ENCODE data around the gene KIRREL3. TPM values are rescaled to one million over a fixed set of nuclear protein-coding genes. Genes with fewer than 3 reads are reported as not detected.

The KIRREL3 gene
- total and polyA plus RNA-seq, 7 experiments from 2014 or later = not detected

DNA sequence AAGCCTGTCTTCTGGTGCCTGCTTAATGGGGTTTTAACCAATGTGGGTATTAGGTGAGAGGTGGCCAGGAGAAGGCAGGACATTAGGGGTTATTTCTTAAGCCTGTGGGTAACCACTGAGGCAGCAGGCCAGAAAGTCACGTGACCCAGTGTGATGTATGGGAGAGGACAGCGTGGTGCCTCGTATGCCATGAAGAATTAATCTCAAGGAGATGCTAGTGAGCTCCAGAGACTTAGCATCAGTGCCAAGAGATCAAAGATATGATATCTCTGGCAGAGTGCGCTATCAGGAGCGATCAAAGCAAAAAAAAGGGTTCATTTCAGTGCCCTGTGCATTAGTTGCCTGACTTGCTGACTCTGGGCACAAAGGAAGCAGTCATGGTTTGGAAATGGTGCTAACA, 275.5 kb downstream of the KIRREL3 start:
- DNase-seq (no peak), ATAC-seq (no peak)
- ChIA-PET CTCF (no interaction called here), POLR2A (no interaction called here)
- Histone ChIP-seq H3K4me1 (ENCODE audit: control insufficient read depth in 2 of 2, insufficient read depth in 2 of 2, low read length in 2 of 2) (no peaks in the 10 kb centered on the region), H3K27ac (ENCODE audit: low read depth, low read length) (no peak overlapping the region), H3K36me3 (ENCODE audit: control insufficient read depth in 2 of 3, insufficient read depth in 3 of 3, low read length in 3 of 3) (no peaks in the 10 kb centered on the region), H3K4me3 (ENCODE audit: low read length) (no peak overlapping the region), H3K9me3 (ENCODE audit: control insufficient read depth in 2 of 3, low read length in 3 of 3) (no peaks in the 10 kb centered on the region), H3K27me3 (ENCODE audit: control insufficient read depth in 2 of 2, insufficient read depth in 2 of 2, low read length in 2 of 2) (no peaks in the 10 kb centered on the region)
- no peak overlapping the region for H3K4me3 Mint-ChIP-seq
- H3K4me1 Mint-ChIP-seq = no peaks in the 10 kb centered on the region
- H3K27ac Mint-ChIP-seq = no peak overlapping the region
- peaks cover 0 to 26% (median 11%) of the 10 kb centered on the region in 5 donors for H3K27me3 Mint-ChIP-seq
- intact Hi-C loops (cut with micrococcal nuclease) = no loop called here
- no peaks in the 10 kb centered on the region for H3K36me3 Mint-ChIP-seq
- peaks cover 0 to 5% (median 0%) of the 10 kb centered on the region in 11 donors for H3K9me3 Mint-ChIP-seq

DNA sequence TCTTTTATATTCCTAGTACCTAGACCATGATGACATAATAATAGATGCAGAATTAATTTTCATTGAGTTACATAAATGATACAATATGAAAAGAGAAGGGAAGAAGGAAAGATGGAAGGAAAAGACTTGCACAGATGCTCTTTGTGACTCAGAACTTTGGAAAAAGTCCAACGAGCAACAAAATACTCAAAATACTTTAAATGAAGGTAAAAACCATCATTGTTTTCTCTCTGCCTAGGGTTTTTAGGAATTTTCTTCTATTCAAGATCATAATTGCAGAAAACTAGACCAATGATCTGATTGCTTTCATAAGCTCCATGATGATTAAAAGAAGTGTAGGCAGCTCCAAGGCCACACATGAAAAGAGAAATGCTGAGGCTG, 276.9 kb downstream of the KIRREL3 start:
- H3K4me1 ChIP-seq (ENCODE audit: control insufficient read depth in 2 of 2, insufficient read depth in 2 of 2, low read length in 2 of 2) = no peaks in the 10 kb centered on the region
- H3K27ac ChIP-seq (ENCODE audit: low read depth, low read length) = no peak overlapping the region
- Mint-ChIP-seq H3K9me3 (peaks cover 0 to 5% (median 0%) of the 10 kb centered on the region in 11 donors), H3K27ac (no peak overlapping the region), H3K27me3 (peaks cover 0 to 33% (median 19%) of the 10 kb centered on the region in 5 donors), H3K4me1 (no peaks in the 10 kb centered on the region), H3K4me3 (no peak overlapping the region), H3K36me3 (no peaks in the 10 kb centered on the region)
- no peak for DNase-seq
- no peak for ATAC-seq
- no peaks in the 10 kb centered on the region for H3K27me3 ChIP-seq (ENCODE audit: control insufficient read depth in 2 of 2, insufficient read depth in 2 of 2, low read length in 2 of 2)
- H3K36me3 ChIP-seq (ENCODE audit: control insufficient read depth in 2 of 3, insufficient read depth in 3 of 3, low read length in 3 of 3) = no peaks in the 10 kb centered on the region
- H3K9me3 ChIP-seq (ENCODE audit: control insufficient read depth in 2 of 3, low read length in 3 of 3) = no peaks in the 10 kb centered on the region
- intact Hi-C loops (cut with micrococcal nuclease) = no loop called here
- CTCF ChIA-PET = no interaction called here
- POLR2A ChIA-PET = no interaction called here
- H3K4me3 ChIP-seq (ENCODE audit: low read length) = no peak overlapping the region

DNA sequence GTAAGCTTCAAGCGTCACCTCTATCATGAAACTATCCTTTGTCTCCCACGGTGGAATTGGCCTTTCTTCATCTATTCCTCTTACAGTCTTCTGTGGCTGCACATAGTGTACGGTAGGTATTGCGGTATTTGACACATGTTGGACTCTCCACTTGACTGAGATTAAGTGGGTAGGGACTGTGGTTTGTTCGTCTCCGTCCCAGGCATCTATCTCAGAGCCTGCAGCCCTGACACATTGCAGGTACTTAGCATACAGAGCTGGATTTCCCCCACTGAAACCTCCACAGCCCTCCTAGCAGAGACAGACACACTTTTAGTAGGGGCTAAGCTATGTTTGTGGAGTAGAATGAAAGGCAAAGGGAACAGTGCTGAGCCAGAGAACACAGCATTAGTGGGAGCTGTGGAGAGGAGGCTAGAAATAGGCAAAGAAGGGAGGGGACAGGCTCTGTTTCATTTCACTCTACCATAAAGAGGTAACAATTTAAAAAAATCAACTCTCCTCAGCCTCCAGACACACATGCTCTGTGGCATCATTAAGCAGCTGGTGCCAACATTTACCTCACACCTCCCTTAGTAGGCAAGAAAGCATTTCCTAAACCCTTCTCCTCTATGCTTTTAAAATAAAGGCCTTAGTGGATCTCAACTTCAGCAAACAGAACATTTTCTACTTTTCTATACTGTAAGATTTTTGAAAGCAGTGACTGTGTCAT, 277.5 kb downstream of the KIRREL3 start:
- H3K4me3 ChIP-seq (ENCODE audit: low read length) = no peak overlapping the region
- intact Hi-C loops (cut with micrococcal nuclease) = no loop called here
- H3K9me3 ChIP-seq (ENCODE audit: control insufficient read depth in 2 of 3, low read length in 3 of 3) = no peaks in the 10 kb centered on the region
- Mint-ChIP-seq H3K4me3 (no peak overlapping the region), H3K36me3 (no peaks in the 10 kb centered on the region), H3K4me1 (no peaks in the 10 kb centered on the region), H3K27ac (no peak overlapping the region), H3K27me3 (peaks cover 0 to 29% (median 19%) of the 10 kb centered on the region in 5 donors), H3K9me3 (peaks cover 0 to 5% (median 0%) of the 10 kb centered on the region in 11 donors)
- no peaks in the 10 kb centered on the region for H3K36me3 ChIP-seq (ENCODE audit: control insufficient read depth in 2 of 3, insufficient read depth in 3 of 3, low read length in 3 of 3)
- no peak overlapping the region for H3K27ac ChIP-seq (ENCODE audit: low read depth, low read length)
- no peak for DNase-seq
- ChIA-PET CTCF (no interaction called here), POLR2A (no interaction called here)
- no peaks in the 10 kb centered on the region for H3K4me1 ChIP-seq (ENCODE audit: control insufficient read depth in 2 of 2, insufficient read depth in 2 of 2, low read length in 2 of 2)
- no peak for ATAC-seq
- H3K27me3 ChIP-seq (ENCODE audit: control insufficient read depth in 2 of 2, insufficient read depth in 2 of 2, low read length in 2 of 2) = no peaks in the 10 kb centered on the region

DNA sequence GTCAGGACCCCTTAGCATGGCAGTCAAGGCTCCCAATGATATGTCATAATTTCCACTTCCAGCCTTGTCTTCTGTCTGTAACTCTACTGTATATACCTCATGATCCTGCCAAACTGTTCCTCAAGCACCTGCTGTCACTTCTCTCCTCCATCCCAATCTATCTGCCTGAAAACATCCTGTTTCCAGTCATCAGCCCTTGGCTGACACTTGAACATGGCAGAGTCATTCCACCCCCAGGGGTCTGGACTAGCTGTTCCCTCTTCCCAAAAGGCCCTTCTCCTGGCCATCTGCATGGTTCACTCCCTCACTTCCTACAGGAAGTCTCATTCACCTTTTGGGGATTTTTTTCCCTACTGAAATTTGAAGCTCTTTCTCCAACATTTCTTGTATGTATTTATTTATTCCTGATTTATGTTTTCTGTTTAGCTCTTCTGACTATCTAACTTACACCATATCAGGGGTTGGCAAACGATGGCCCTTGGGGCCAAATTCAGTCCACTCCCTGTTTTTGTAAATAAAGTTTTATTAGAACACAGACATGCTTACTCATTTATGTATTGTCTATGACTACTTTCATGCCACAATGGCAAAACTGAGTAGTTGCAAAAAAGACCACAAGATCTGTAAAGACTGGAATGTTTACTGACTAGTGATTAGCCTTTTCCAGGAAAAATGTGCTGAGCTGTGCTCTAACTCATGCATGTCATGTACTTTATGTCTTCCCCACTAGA, 278.4 kb downstream of the KIRREL3 start:
- no peaks in the 10 kb centered on the region for H3K4me1 Mint-ChIP-seq
- no peak overlapping the region for H3K27ac Mint-ChIP-seq
- H3K36me3 Mint-ChIP-seq = no peaks in the 10 kb centered on the region
- no peaks in the 10 kb centered on the region for H3K9me3 ChIP-seq (ENCODE audit: control insufficient read depth in 2 of 3, low read length in 3 of 3)
- ChIA-PET CTCF (no interaction called here), POLR2A (no interaction called here)
- no peak overlapping the region for H3K4me3 Mint-ChIP-seq
- no peak overlapping the region for H3K4me3 ChIP-seq (ENCODE audit: low read length)
- no peaks in the 10 kb centered on the region for H3K4me1 ChIP-seq (ENCODE audit: control insufficient read depth in 2 of 2, insufficient read depth in 2 of 2, low read length in 2 of 2)
- DNase-seq = no peak
- peaks cover 0 to 5% (median 0%) of the 10 kb centered on the region in 11 donors for H3K9me3 Mint-ChIP-seq
- no peaks in the 10 kb centered on the region for H3K36me3 ChIP-seq (ENCODE audit: control insufficient read depth in 2 of 3, insufficient read depth in 3 of 3, low read length in 3 of 3)
- no peaks in the 10 kb centered on the region for H3K27me3 ChIP-seq (ENCODE audit: control insufficient read depth in 2 of 2, insufficient read depth in 2 of 2, low read length in 2 of 2)
- intact Hi-C loops (cut with micrococcal nuclease) = no loop called here
- no peak for ATAC-seq
- H3K27me3 Mint-ChIP-seq = peaks cover 0 to 33% (median 19%) of the 10 kb centered on the region in 5 donors
- H3K27ac ChIP-seq (ENCODE audit: low read depth, low read length) = no peak overlapping the region

DNA sequence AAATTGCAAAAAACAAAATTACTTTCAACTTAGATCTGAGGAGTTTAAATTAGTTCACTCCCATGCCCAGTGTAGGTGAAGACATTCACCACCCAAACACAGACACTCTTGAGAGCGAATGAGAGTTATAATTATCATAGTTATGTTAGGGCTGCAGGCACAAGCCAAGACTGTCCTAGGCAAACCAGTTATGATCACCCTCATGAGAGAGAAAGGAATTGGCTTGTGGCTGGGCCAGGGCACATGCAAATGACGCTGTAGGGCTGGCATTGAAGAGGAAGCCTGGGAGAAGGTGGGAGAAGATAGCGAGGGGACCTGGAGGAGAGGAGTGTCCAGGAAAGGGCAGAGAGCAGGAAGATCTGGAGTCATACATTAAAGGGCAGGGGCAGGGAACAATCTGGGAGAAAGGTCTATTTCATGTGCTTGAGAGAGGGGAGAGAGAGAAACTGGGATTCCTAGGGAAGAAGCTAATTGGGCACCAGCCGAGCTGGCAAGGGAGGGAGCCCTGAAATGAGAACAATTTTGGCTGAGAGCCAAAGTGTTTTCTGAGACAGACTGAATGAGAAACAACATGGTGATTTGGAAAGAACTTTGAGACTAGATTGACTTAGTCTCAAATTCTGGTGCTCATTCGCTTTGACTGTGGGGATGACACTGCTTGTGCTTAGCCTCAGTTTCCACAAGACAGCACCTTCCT, 279.9 kb downstream of the KIRREL3 start:
- ATAC-seq (no peak), DNase-seq (no peak)
- ChIA-PET CTCF (no interaction called here), POLR2A (no interaction called here)
- Histone ChIP-seq H3K27ac (ENCODE audit: low read depth, low read length) (no peak overlapping the region), H3K27me3 (ENCODE audit: control insufficient read depth in 2 of 2, insufficient read depth in 2 of 2, low read length in 2 of 2) (no peaks in the 10 kb centered on the region), H3K36me3 (ENCODE audit: control insufficient read depth in 2 of 3, insufficient read depth in 3 of 3, low read length in 3 of 3) (no peaks in the 10 kb centered on the region), H3K4me1 (ENCODE audit: control insufficient read depth in 2 of 2, insufficient read depth in 2 of 2, low read length in 2 of 2) (no peaks in the 10 kb centered on the region), H3K9me3 (ENCODE audit: control insufficient read depth in 2 of 3, low read length in 3 of 3) (no peaks in the 10 kb centered on the region), H3K4me3 (ENCODE audit: low read length) (no peak overlapping the region)
- no peak overlapping the region for H3K4me3 Mint-ChIP-seq
- peaks cover 0 to 27% (median 20%) of the 10 kb centered on the region in 5 donors for H3K27me3 Mint-ChIP-seq
- H3K9me3 Mint-ChIP-seq = peaks cover 0 to 5% (median 0%) of the 10 kb centered on the region in 11 donors
- H3K36me3 Mint-ChIP-seq = no peaks in the 10 kb centered on the region
- H3K27ac Mint-ChIP-seq = no peak overlapping the region
- intact Hi-C loops (cut with micrococcal nuclease) = no loop called here
- no peaks in the 10 kb centered on the region for H3K4me1 Mint-ChIP-seq

DNA sequence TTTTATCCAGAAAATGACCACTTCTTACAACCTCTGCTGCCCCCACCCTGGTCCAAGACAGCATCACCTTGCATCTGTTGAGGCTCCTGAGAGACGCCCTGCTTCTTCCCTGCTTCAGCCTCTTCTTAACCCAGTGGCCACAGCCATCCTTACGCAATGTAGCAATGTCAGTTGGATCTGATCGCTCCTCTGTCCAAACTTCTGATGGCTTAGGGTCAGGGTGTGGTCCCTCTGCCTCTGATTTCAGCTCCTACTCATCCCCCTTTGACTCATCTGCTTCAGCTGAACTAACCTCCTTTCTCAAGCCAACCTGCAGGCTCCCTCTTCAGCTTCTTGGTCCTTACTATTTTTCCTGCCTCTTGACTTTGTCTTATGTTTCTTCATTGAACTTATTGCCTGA, 280.8 kb downstream of the KIRREL3 start:
- H3K4me3 Mint-ChIP-seq = no peak overlapping the region
- H3K9me3 Mint-ChIP-seq = peaks cover 0 to 5% (median 0%) of the 10 kb centered on the region in 11 donors
- no peak overlapping the region for H3K27ac Mint-ChIP-seq
- no peaks in the 10 kb centered on the region for H3K27me3 ChIP-seq (ENCODE audit: control insufficient read depth in 2 of 2, insufficient read depth in 2 of 2, low read length in 2 of 2)
- no peaks in the 10 kb centered on the region for H3K36me3 ChIP-seq (ENCODE audit: control insufficient read depth in 2 of 3, insufficient read depth in 3 of 3, low read length in 3 of 3)
- H3K4me3 ChIP-seq (ENCODE audit: low read length) = no peak overlapping the region
- no peaks in the 10 kb centered on the region for H3K4me1 Mint-ChIP-seq
- no peaks in the 10 kb centered on the region for H3K36me3 Mint-ChIP-seq
- CTCF ChIA-PET = no interaction called here
- no peaks in the 10 kb centered on the region for H3K4me1 ChIP-seq (ENCODE audit: control insufficient read depth in 2 of 2, insufficient read depth in 2 of 2, low read length in 2 of 2)
- ATAC-seq = no peak
- H3K9me3 ChIP-seq (ENCODE audit: control insufficient read depth in 2 of 3, low read length in 3 of 3) = no peaks in the 10 kb centered on the region
- H3K27me3 Mint-ChIP-seq = peaks cover 0 to 36% (median 20%) of the 10 kb centered on the region in 5 donors
- no peak for DNase-seq
- no peak overlapping the region for H3K27ac ChIP-seq (ENCODE audit: low read depth, low read length)
- POLR2A ChIA-PET = no interaction called here
- intact Hi-C loops (cut with micrococcal nuclease) = no loop called here
